NCI-H524 (cell line): ENCODE data around the gene RASA2.
A peak's percentile ranks its signal among the peaks of the same experiment; 100 is the strongest.

Experiments used
- DNase-seq, 2 experiments: peaks; one replicate each; lab custom pipeline; 2025; lab: John Stamatoyannopoulos, UW

RASA2 gene

GRCh38 chr3:141538568-141539240 is 51.9 kb downstream of the RASA2 start:
- no peak for DNase-seq

GRCh38 chr3:141539431-141540187 is 52.8 kb downstream of the RASA2 start:
- no peak for DNase-seq

- no peak for DNase-seq
Observed at GRCh38 chr3:141540531-141540930, 53.7 kb downstream of the RASA2 start.

DNA sequence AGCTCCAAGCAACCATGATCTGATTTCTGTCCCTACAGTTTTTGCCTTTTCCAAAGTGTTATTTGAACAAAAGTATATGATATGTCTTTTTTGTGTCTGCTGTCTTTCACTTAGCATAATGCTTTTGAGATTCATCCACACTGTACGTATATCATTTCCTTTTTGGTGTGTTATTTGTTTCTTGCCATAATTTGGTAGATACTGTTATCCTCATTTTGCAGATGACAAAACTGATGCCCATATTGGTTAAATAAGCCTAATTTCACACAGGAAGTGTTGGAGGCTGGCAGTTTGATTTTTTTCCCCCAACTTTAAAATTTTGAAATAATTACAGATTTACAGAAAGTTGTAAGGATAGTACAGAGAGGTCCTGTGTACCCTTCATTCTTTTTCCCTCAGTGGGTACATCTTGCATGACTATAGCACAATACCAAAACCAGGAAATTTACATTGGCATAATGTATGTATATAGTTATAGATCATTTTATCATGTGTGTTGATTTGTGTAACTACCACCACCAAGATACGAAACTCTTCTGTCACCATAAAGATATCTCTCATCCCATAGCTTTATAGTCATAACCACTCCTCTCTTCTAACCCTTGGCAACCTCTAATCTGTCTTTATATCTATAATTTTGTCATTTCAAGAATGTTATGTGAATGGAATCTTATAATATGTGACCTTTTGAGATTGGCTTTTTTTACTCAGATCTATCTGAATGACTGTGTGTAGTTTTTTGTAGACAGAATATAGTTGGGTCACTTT is 55.6 kb downstream of the RASA2 start:
- DNase-seq = no peak

DNA sequence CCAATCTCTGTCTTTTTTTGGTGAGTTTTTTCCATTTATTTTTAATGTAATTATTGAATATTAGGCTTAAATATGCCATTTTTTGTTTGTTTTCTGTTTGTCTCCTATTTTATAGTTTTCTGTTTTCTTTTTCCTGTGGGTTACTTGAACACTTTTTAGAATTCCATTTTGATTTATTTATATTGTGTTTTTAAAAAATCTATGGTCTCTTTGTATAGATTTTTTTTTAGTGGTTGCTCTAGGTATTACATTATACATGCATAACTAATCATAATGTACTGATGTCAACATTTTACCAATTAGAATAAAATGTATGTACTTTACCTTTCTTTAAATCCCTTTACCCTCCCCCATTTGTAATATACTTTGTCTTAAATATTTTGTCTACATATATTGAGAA is 56.2 kb downstream of the RASA2 start:
- DNase-seq = no peak

DNA sequence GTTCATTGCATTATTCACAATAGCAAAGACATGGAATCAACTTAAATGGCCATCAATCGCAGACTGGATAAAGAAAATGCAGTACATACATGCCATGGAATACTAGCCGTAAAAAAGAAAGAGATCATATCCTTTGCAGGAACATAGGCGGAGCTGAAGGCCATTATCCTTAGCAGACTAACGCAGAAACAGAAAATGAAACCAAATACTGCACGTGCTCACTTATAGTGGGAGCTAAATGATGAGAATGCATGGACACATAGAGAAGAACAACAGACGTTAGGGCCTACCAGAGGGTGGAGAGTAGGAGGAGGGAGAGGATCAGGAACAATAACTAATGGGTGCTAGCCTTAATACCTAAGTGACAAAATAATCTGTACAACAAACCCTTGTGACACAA is 57.9 kb downstream of the RASA2 start:
- DNase-seq = no peak

- DNase-seq = no peak
Observed at GRCh38 chr3:141546081-141546480, 59.3 kb downstream of the RASA2 start.

GRCh38 chr3:141546586-141546985 is 59.8 kb downstream of the RASA2 start:
- DNase-seq = no peak

DNA sequence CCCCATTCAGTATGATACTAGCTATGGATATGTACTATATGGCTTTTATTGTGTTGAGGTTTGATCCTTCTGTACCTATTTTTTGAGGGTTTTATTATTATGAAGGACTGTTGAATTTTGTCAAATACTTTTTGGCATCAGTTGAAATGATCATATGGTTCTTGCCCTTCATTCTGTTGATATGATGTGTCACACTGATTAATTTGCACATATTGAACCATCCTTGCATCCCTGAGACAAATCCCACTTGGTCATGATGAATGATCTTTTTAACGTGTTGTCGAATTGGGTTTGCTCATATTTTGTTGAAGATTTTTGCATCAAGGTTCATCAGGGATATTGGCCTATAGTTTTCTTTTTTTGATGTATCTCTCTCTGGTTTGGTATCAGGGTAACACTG is 61.0 kb downstream of the RASA2 start:
- DNase-seq = no peak

DNA sequence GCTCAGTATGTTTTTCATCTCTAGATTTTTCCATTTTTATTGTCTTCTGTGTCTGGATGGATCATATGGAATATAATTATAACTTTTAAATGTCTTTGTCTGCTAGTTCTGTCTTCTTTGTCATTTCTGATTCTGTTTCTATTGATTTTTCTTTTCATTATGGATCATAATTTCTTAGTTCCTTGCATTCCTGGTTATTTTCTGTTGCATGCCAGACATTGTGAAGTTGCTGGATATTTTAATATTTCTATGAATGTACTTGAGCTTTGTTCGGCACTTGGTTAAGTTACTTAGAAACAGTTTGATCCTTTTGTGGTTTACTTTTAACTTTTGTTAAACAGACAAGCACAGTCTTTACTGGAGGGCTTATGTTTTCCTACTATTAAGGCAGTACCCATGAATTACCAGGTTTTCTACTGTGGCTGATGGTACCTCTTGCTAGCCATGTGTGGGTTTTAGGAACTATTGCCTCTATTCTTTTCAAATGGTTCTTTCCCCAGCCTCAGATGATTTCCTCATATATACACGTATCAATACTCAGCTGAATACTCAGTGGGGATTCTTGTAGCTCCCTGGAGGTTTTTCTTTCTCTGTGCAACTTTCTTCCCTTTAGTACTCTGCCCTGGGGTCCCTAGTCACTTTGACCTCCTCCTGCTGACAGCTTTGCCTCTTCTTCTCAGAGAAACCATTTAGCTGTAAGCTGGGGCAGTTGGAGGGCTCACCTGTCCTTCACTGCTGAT is 64.3 kb downstream of the RASA2 start:
- DNase-seq = no peak

DNA sequence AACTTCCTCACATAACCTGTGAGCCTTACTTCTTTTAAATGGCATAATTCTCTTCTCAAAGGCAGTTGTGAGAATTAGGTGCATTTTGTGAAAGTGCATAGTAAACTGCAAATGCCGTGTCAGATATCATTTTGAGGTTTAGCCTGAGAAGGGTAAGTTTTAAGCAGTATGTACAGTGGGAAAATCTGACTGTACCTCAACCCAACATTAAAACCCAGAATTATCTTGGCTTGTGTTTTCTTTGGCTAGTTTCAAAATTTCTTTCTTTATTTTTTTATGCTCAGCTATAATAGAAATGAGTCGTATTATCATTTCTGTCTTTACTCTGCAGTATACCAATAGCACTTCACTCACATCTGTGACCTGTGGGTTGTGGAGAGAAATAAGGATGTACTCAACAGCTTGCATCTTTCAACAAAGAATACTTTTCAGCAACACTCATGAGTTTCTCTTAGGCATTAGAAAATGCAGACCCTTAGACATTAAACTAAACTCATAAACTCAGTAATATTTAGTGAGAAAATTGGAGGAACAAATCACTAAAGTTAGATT is 65.7 kb downstream of the RASA2 start:
- no peak for DNase-seq

DNA sequence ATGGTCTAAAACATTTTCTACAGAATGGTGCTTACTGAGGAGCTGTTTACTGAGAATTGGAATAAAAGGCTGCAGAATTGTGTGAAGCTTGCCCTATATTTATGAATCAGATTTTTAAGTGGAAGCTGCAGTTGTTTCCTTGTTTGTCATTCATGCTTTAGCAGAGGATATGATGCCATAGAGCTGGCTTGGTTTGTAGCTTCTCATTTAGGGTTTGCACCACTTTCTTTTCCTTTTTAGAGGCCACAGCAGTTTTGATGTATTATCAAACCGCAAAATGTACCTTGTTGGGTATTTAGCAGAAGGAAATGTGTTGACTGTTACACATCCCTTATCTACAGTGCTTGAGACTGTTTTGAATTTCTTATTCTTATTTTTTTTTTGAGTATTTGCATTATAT is 66.2 kb downstream of the RASA2 start:
- no peak for DNase-seq

DNA sequence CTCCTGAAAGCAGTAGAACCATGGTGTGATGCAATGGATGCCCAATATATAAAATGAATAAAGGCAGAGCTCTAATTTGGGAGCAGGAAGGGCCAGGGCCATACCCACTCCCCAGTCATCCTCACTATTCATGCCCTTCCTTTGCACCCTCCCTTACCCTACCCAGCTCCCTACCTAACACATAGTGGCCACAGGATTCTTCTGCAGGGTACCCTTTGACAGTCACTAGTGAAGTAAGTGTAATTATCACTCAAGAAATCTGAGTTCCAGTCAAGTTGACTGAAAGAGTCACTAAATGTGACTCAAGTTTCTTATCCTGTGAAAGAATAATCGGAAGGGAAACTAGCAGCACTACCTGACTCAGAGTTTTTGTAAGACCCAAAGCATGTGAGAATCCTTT is 69.2 kb downstream of the RASA2 start:
- DNase-seq = no peak

- DNase-seq = no peak
Observed at GRCh38 chr3:141557961-141558706, 71.3 kb downstream of the RASA2 start.

DNA sequence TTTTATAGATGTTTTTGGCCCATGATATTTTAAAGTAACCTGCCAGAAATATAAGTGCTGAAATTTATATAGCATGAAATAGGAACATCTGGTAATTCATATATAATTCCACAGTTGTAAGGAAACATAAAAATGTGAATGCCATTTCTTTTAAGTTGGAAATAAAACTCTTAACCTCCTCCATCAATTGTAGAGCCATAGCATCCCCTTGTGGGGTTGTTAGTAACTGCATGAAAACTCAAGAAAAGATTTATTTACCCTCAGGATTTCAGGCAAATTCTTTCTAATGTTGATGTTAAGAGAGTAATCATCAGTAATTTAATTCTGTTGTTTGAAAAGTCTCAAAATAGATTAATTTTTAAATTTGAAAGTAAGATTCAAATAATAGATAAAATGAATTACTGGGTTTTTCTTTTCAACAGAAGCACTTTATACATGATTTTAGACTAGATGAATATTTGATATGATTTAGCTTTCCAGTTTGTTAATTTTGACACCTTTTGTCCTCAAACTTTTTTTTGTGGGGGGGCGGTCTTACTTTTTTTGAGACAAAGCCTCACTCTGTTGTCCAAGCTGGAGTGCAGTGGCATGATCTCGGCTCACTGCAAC is 74.7 kb downstream of the RASA2 start:
- peak; percentile 55 to 64 for DNase-seq

- DNase-seq = no peak
Observed at GRCh38 chr3:141564241-141564640, 77.4 kb downstream of the RASA2 start.

GRCh38 chr3:141570068-141570467 is 83.2 kb downstream of the RASA2 start:
- DNase-seq = no peak

GRCh38 chr3:141575879-141576743 is 89.3 kb downstream of the RASA2 start:
- peak; percentile 3 to 71 for DNase-seq

DNA sequence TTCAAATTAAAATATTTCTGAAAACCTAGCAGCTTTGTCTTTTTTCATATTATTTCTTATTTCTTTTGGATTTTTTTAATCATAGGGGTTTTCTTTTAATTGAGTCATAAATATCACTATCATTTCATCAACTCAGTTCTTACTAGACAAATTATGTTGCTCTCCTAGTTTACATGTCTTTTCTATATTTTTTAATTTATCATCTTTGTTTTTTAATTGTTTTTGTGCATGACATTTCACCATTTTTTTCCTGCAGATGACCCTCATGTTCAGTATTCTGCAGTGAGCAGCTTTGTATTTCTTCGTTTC is 89.9 kb downstream of the RASA2 start:
- no peak for DNase-seq
